Peyer's patch (tissue), 4 donors: ENCODE results near the gene ADRB2. TPM values are rescaled to one million over a fixed set of nuclear protein-coding genes. Genes with fewer than 3 reads are reported as not detected.

ENCODE experiments used
- DNase-seq, 3 donors: peaks; one replicate each; pipeline ENCODE4 v3.0.0-alpha.2; 2017 to 2019
- H3K27ac ChIP-seq, 4 donors: fragments of 200-600 bp; sonication (generic); one replicate each; pipeline ENCODE4 v1.5.1; 2016 to 2019
- H3K27me3 ChIP-seq, 2 donors: fragments of 200-600 bp; sonication (generic); one replicate each; pipeline ENCODE4 v1.5.1; 2019
- H3K36me3 ChIP-seq, 3 donors: fragments of 200-600 bp; sonication (generic); one replicate each; pipeline ENCODE4 v1.5.1; 2016 to 2019
- H3K4me1 ChIP-seq, 4 donors: fragments of 200-600 bp; sonication (generic); one replicate each; pipeline ENCODE4 v1.5.1; 2016 to 2019
- H3K4me3 ChIP-seq, 4 donors: fragments of 200-600 bp; sonication (generic); 1 replicate in 3 of 4; 2 replicates in 1 of 4; pipeline ENCODE4 v1.5.1; 2016 to 2019; ENCODE audit warnings: mild to moderate bottlenecking in 1 of 4
- H3K9me3 ChIP-seq, 4 donors: fragments of 200-600 bp; sonication (generic); one replicate each; pipeline ENCODE4 v1.5.1; 2016 to 2019; ENCODE audit warnings: mild to moderate bottlenecking in 1 of 4
- CTCF ChIP-seq, 6 experiments: fragments of 450-650 bp in 4 of 6; fragments of 200-600 bp in 2 of 6; sonication (generic) in 1 of 6; IDR thresholded peaks; one replicate each; pipeline ENCODE4 v1.5.1; 2017 to 2019; ENCODE audit warnings: antibody characterized with exemption in 6 of 6, mild to moderate bottlenecking in 3 of 6, moderate library complexity in 1 of 6
- POLR2A ChIP-seq, 2 donors: fragments of 450-650 bp; IDR thresholded peaks; one replicate each; pipeline ENCODE4 v1.5.1; 2017; ENCODE audit warnings: antibody characterized with exemption in 2 of 2, mild to moderate bottlenecking in 2 of 2, moderate library complexity in 2 of 2
- total RNA-seq, 4 donors: library from RNA; depleted of rRNA; stranded (reverse); fragments of >200 nt; gene quantifications; one replicate each; pipeline ENCODE4 v1.1.0, GENCODE V29; 2016

ADRB2 gene
- 1 to 10 TPM in 2 of 4 donors, under 1 TPM in 2; 0.53 to 7.4 (median 1.7) TPM for total RNA-seq

DNA sequence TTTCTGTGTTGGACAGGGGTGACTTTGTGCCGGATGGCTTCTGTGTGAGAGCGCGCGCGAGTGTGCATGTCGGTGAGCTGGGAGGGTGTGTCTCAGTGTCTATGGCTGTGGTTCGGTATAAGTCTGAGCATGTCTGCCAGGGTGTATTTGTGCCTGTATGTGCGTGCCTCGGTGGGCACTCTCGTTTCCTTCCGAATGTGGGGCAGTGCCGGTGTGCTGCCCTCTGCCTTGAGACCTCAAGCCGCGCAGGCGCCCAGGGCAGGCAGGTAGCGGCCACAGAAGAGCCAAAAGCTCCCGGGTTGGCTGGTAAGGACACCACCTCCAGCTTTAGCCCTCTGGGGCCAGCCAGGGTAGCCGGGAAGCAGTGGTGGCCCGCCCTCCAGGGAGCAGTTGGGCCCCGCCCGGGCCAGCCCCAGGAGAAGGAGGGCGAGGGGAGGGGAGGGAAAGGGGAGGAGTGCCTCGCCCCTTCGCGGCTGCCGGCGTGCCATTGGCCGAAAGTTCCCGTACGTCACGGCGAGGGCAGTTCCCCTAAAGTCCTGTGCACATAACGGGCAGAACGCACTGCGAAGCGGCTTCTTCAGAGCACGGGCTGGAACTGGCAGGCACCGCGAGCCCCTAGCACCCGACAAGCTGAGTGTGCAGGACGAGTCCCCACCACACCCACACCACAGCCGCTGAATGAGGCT, at the start of gene ADRB2:
Gene ADRB2, plus strand, starts transcription at position 559 of the 686 bp plus-strand sequence. CDS start 221 bp downstream, outside the sequence.
- Histone ChIP-seq H3K36me3 (no peaks in the 10 kb centered on the region), H3K27ac (peak within 1 kb of the TSS; percentile 70 to 91 (median 80)), H3K4me3 (peak within 1 kb of the TSS; percentile 44 to 62 (median 56)), H3K27me3 (no peaks in the 10 kb centered on the region), H3K9me3 (no peaks in the 10 kb centered on the region), H3K4me1 (peaks cover 0 to 10% (median 5%) of the 10 kb centered on the region in 4 donors)
- peak; percentile 90 to 97 (median 94) for DNase-seq
- peak; percentile 63 to 72 for TF ChIP-seq POLR2A (IDR thresholded peaks at IDR 0.05)
- no peak for TF ChIP-seq CTCF (IDR thresholded peaks at IDR 0.05)

DNA sequence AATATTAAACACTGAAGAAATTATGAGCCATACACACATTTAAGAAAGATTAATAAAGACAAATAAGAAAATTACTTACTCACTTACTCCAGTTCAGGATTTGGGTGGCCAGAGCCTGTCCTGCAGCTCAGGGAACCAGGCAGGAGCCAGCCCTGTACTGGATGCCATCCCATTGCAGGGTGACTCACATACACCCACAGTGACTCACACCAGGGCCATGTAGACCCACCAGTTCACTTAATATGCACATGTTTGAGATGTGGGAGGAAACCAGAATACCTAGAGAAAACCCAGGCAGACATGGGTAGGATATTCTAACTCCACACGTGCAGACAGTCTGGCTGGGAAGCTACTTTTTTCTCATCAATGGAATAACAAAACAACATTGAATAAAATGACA, 49.6 kb upstream of the ADRB2 start:
- H3K27me3 ChIP-seq: no peaks in the 10 kb centered on the region
- H3K4me3 ChIP-seq: no peak overlapping the region
- no peak for DNase-seq
- no peak for TF ChIP-seq POLR2A (IDR thresholded peaks at IDR 0.05)
- no peak for TF ChIP-seq CTCF (IDR thresholded peaks at IDR 0.05)
- H3K4me1 ChIP-seq: no peaks in the 10 kb centered on the region
- H3K9me3 ChIP-seq: no peaks in the 10 kb centered on the region
- H3K36me3 ChIP-seq: no peaks in the 10 kb centered on the region
- no peak overlapping the region for H3K27ac ChIP-seq

DNA sequence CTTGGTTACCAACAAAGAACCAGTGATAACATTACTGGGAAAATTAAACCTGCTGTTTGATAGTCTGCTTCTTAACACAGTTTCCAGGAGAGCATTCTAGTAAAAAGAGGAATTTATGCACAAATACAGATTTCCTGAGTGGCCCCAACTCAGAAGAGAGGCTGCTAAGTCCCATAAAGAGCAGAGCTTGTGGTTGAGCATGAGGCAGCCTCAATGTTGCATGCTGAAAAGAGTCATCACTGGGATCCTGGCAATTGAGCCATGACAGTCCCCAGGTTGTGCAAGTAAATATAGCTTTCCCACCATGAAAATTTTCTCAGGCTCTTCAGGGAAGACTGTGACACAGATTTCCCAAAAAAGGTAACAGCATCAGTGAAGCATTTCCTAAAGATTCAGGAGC, 47.5 kb upstream of the ADRB2 start:
- Histone ChIP-seq H3K4me3 (no peak overlapping the region), H3K36me3 (no peaks in the 10 kb centered on the region), H3K27me3 (no peaks in the 10 kb centered on the region), H3K27ac (no peak overlapping the region), H3K9me3 (no peaks in the 10 kb centered on the region), H3K4me1 (no peaks in the 10 kb centered on the region)
- no peak for TF ChIP-seq POLR2A (IDR thresholded peaks at IDR 0.05)
- no peak for TF ChIP-seq CTCF (IDR thresholded peaks at IDR 0.05)
- no peak for DNase-seq

DNA sequence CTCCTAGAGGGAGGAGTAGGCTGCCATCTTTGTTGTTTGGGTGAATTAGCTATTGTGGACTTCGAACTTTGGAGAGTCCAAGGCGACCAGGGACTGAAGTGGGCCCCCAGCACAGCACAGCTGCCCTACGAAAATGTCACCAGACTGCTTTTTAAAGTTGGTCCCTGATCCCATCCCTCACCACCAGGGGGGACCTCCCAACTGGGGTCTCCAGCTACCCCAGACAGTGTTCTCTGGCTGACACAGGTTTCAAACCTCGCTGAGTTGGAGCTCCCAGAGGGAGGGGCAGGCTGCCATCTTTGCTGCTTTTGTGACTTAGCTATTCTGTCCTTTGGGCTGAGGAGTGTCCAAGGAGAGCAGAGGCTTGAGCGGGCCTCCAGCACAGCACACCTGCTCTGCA, 45.7 kb upstream of the ADRB2 start:
- Histone ChIP-seq H3K4me1 (no peaks in the 10 kb centered on the region), H3K27me3 (no peaks in the 10 kb centered on the region), H3K36me3 (no peaks in the 10 kb centered on the region), H3K9me3 (no peaks in the 10 kb centered on the region), H3K4me3 (no peak overlapping the region), H3K27ac (no peak overlapping the region)
- no peak for DNase-seq
- TF ChIP-seq POLR2A (IDR thresholded peaks at IDR 0.05) (no peak), CTCF (IDR thresholded peaks at IDR 0.05) (no peak)

DNA sequence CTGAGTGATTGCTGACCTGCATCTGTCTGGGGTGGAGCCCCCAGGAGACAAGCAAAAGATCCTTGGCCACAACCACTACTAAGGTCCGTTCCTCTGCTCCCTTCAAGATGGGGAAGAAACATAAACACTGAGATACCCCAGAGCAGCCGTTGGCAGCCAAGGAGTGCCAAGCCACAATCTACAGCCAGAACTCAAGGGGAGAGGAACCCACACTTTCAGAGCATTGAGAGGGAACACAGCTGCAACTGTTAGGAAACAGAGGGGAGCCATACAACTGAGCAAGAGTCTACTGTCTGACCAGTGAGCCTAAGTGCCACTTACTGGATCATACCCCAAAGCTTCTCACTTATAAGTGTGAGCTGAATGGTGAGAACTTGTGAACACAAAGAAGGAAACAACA, 44.6 kb upstream of the ADRB2 start:
- no peak for TF ChIP-seq POLR2A (IDR thresholded peaks at IDR 0.05)
- no peak for TF ChIP-seq CTCF (IDR thresholded peaks at IDR 0.05)
- Histone ChIP-seq H3K27me3 (no peaks in the 10 kb centered on the region), H3K4me1 (no peaks in the 10 kb centered on the region), H3K9me3 (no peaks in the 10 kb centered on the region), H3K27ac (no peak overlapping the region), H3K4me3 (no peak overlapping the region), H3K36me3 (no peaks in the 10 kb centered on the region)
- no peak for DNase-seq
